Measurements from ENCODE around the gene PIK3C2A. TPM values are rescaled to one million over a fixed set of nuclear protein-coding genes. Genes with fewer than 3 reads are reported as not detected.

Gene PIK3C2A
- total and polyA plus RNA-seq, 2 of the 8 experiments (the other 6 are each of a cell fraction or from before 2014, with no cell fraction given), result 20.1 to 127 TPM

GRCh38 chr11:17171916-17172315, 35.9 kb downstream of the PIK3C2A start:
- no peaks in the 10 kb centered on the region for H3K27me3 ChIP-seq (replicated peaks in 1 of 4; ENCODE audit: control insufficient read depth in 3 of 4, extremely low read depth in 1 of 4, insufficient read depth in 3 of 4, low read length in 3 of 4)
- WGBS, 2 experiments (ENCODE audit: extremely low coverage in 1 of 2, insufficient coverage in 1 of 2, insufficient read length in 1 of 2, insufficient replicate concordance in 2 of 2, low coverage in 1 of 2, low lambda C conversion rate in 2 of 2, missing lambda C conversion rate in 1 of 2), result 86% methylated on average over 1 of the region's 1 CpG; no CpG with 5 or more reads in 1 of the 2 experiments
- H2AFZ ChIP-seq (ENCODE audit: low read length), result no peak overlapping the region
- H4K8ac ChIP-seq (ENCODE audit: extremely low read depth, insufficient read depth, low read length), result no peak overlapping the region
- H3K4me2 ChIP-seq (ENCODE audit: insufficient read depth in 1 of 2, low read depth in 2 of 2, low read length in 2 of 2), result no peak overlapping the region
- H3K9ac ChIP-seq (replicated peaks in 1 of 4; ENCODE audit: extremely low read depth in 1 of 4, low read depth in 3 of 4, low read length in 3 of 4), result no peak overlapping the region
- no peak overlapping the region for H3K18ac ChIP-seq (ENCODE audit: extremely low read depth, low read length)
- H3K4me1 ChIP-seq (replicated peaks in 1 of 4; ENCODE audit: control insufficient read depth in 3 of 4, insufficient read depth in 4 of 4, low read length in 3 of 4), result peaks cover 0 to 3% (median 0%) of the 10 kb centered on the region in 4 experiments; a peak in 1 of 7 replicates
- no peak overlapping the region for H3K56ac ChIP-seq (replicated peaks; ENCODE audit: insufficient read length, low read depth, low read length)
- no peak overlapping the region for H3K4ac ChIP-seq (replicated peaks; ENCODE audit: insufficient read length, low read depth, low read length)
- no peak overlapping the region for H2BK15ac ChIP-seq (ENCODE audit: low read length)
- H3K79me1 ChIP-seq (ENCODE audit: low read depth, low read length), result no peaks in the 10 kb centered on the region; the same call in 1 of the 2 replicates
- H3K9me3 ChIP-seq (ENCODE audit: insufficient read depth in 2 of 2, low read depth in 1 of 2, low read length in 1 of 2), result no peaks in the 10 kb centered on the region
- H4K5ac ChIP-seq (ENCODE audit: insufficient read length, low read depth, low read length), result no peak overlapping the region
- H3K79me2 ChIP-seq (ENCODE audit: control insufficient read depth in 1 of 2, insufficient read depth in 2 of 2, low read length in 2 of 2), result peaks cover 0 to 84% of the 10 kb centered on the region in 2 experiments; a peak in 2 of 4 replicates
- no peak for FAIRE-seq
- H3K36me3 ChIP-seq (ENCODE audit: control insufficient read depth in 2 of 4, insufficient read depth in 4 of 4, low read length in 3 of 4), result peaks cover 6 to 17% (median 13%) of the 10 kb centered on the region in 4 experiments
- no peak overlapping the region for H3K27ac ChIP-seq (ENCODE audit: low read depth, low read length)
- H4K91ac ChIP-seq (replicated peaks; ENCODE audit: insufficient read length, low read length), result no peak overlapping the region
- POLR2A ChIA-PET (ENCODE audit: partially characterized antibody), result interaction anchor here (2.2 kb wide), 1 partner anchor 94 kb away, joined by 7 read pairs; the partner anchor contains the start of gene RPS13
- H2BK20ac ChIP-seq (ENCODE audit: low read length), result no peak overlapping the region
- peak overlapping the region; percentile 75; the same call in 1 of the 2 replicates for H2BK12ac ChIP-seq (ENCODE audit: low read depth, low read length)
- peak overlapping the region; percentile 2; the same call in 1 of the 2 replicates for H2AK5ac ChIP-seq (ENCODE audit: low read depth, low read length)
- peaks cover 2 to 5% of the 10 kb centered on the region in 2 experiments for H4K20me1 ChIP-seq (replicated peaks in 1 of 2; ENCODE audit: control insufficient read depth in 1 of 2, insufficient read depth in 2 of 2, low read length in 2 of 2)
- no peak overlapping the region for H3K14ac ChIP-seq (ENCODE audit: insufficient read length)
- H3K4me3 ChIP-seq (ENCODE audit: extremely low read depth in 1 of 4, insufficient read depth in 2 of 4, low read depth in 3 of 4, low read length in 4 of 4), result no peak overlapping the region
- CTCF ChIA-PET (ENCODE audit: partially characterized antibody), result interaction anchor here (0.6 to 1.0 kb wide), 2 partner anchors 57 to 1983 kb away, joined by 3 read pairs; no protein-coding TSS in a partner anchor
- H2BK5ac ChIP-seq (ENCODE audit: low read depth, low read length), result no peak overlapping the region
- no peak for DNase-seq (ENCODE audit: low read depth in 1 of 2, low spot score in 2 of 2)
- H3K23ac ChIP-seq (ENCODE audit: insufficient read length), result no peak overlapping the region
- no peak overlapping the region for H2BK120ac ChIP-seq (replicated peaks; ENCODE audit: low read depth, low read length)
- H3K23me2 ChIP-seq (ENCODE audit: low read depth, low read length), result no peaks in the 10 kb centered on the region
- TF ChIP-seq CTCF (IDR thresholded peaks at IDR 0.05; ENCODE audit: control extremely low read depth in 1 of 3, insufficient read depth in 1 of 3, low read depth in 1 of 3, low read length in 3 of 3), result no peak
- TF ChIP-seq CTBP2 (IDR thresholded peaks at IDR 0.05; ENCODE audit: borderline replicate concordance, insufficient read depth, insufficient read length, low read length), result no peak
- no peak for TF ChIP-seq CHD2 (IDR thresholded peaks at IDR 0.05; ENCODE audit: low read length)

Data from H1 (cell line).